GM12878 (cell line): ENCODE data around the gene SNX13. TPM values are rescaled to one million over a fixed set of nuclear protein-coding genes. Genes with fewer than 3 reads are reported as not detected.

Source experiments
- ATAC-seq: fragments of 200-7000 bp; cut with Tn5 transposase; 3 replicates; pipeline ENCODE4 v1.9.1; 2020; ENCODE audit warnings: mild to moderate bottlenecking, moderate library complexity
- BruUV-seq: library from RNA; stranded (reverse); fragments of 400-500 nt; replicated peaks from 2 replicates; lab custom pipeline; 2021; lab: Mats Ljungman, UMichigan
- CTCF ChIA-PET: fragments of 300-600 bp; sonication (Branson Sonifier 250); formaldehyde crosslinking; extraction: SDS; loops from one replicate; lab custom pipeline; 2021; ENCODE audit warnings: inconsistent platforms; lab: Yijun Ruan, JAX
- POLR2A ChIA-PET: fragments of 350-600 bp; formaldehyde crosslinking; extraction: SDS; loops from one replicate; lab custom pipeline; 2021; ENCODE audit warnings: inconsistent platforms; lab: Charles Lee
- RAD21 ChIA-PET: fragments of 300-600 bp; sonication (Branson Sonifier 250); formaldehyde crosslinking; loops from one replicate; lab custom pipeline; 2023; ENCODE audit warnings: antibody characterized with exemption; ENCODE audit not compliant: unreplicated experiment; lab: Charles Lee
- SMC1A ChIA-PET: fragments of 300-600 bp; sonication (Branson Sonifier 250); formaldehyde crosslinking; loops from one replicate; lab custom pipeline; 2023; ENCODE audit not compliant: unreplicated experiment, uncharacterized antibody; lab: Charles Lee
- DNase-seq: peaks from one replicate; pipeline ENCODE4 v3.0.0-alpha.2; 2011; ENCODE audit warnings: low read depth, low spot score
- FAIRE-seq: peaks from 3 replicates; lab custom pipeline; 2011; peaks lifted over from hg19 to GRCh38; lab: Jason Lieb, UNC
- H2AFZ ChIP-seq: 2 replicates; pipeline ENCODE4 v1.6.0; 2011; ENCODE audit warnings: low read depth, low read length, control low read depth; ENCODE audit not compliant: control insufficient read depth
- H3K27ac ChIP-seq: 2 replicates; pipeline ENCODE4 v1.5.1; 2011; ENCODE audit warnings: control low read depth; ENCODE audit not compliant: control insufficient read depth, insufficient read depth
- H3K27me3 ChIP-seq, 2 experiments: replicated peaks in 1 of 2; 2 replicates each; pipeline versions ENCODE4 v1.6.0 to v1.6.1; 2011; ENCODE audit warnings: low read length in 1 of 2; ENCODE audit not compliant: control insufficient read depth in 2 of 2, insufficient read depth in 2 of 2
- H3K36me3 ChIP-seq, 2 experiments: 2 replicates each; pipeline ENCODE4 v1.5.1; 2011; ENCODE audit warnings: low read length in 1 of 2; ENCODE audit not compliant: control insufficient read depth in 2 of 2, insufficient read depth in 2 of 2
- H3K4me1 ChIP-seq: 2 replicates; pipeline ENCODE4 v1.6.1; 2011; ENCODE audit warnings: mild to moderate bottlenecking, low read length, moderate library complexity, mixed read lengths; ENCODE audit not compliant: control insufficient read depth, insufficient read depth
- H3K4me2 ChIP-seq: 2 replicates; pipeline ENCODE4 v1.6.0; 2011; ENCODE audit warnings: control low read depth; ENCODE audit not compliant: control insufficient read depth, insufficient read depth
- H3K4me3 ChIP-seq: fragments of 200-600 bp; sonication (generic); 2 replicates; pipeline ENCODE4 v1.5.1; 2016
- H3K79me2 ChIP-seq: 2 replicates; pipeline ENCODE4 v1.6.0; 2011; ENCODE audit warnings: low read length; ENCODE audit not compliant: control insufficient read depth, insufficient read depth
- H3K9ac ChIP-seq: 2 replicates; pipeline ENCODE4 v1.8.0; 2011; ENCODE audit warnings: low read length, control low read depth, mixed read lengths; ENCODE audit not compliant: control insufficient read depth, insufficient read depth
- H3K9me3 ChIP-seq: replicated peaks from 3 replicates; pipeline ENCODE4 v1.5.1; 2011; ENCODE audit warnings: mild to moderate bottlenecking, low read length; ENCODE audit not compliant: control insufficient read depth, insufficient read depth
- H4K20me1 ChIP-seq: 2 replicates; pipeline ENCODE4 v1.6.0; 2011; ENCODE audit not compliant: control insufficient read depth, insufficient read depth
- EGR1 ChIP-seq, 2 experiments: IDR thresholded peaks; 1 replicate in 1 of 2; 2 replicates in 1 of 2; pipeline ENCODE4 v1.6.1; 2011 to 2012; ENCODE audit warnings: low read depth in 2 of 2, low read length in 2 of 2, borderline replicate concordance in 1 of 2, mild to moderate bottlenecking in 1 of 2, moderate library complexity in 1 of 2
- FOXM1 ChIP-seq: IDR thresholded peaks from 2 replicates; pipeline ENCODE4 v1.6.1; 2012; ENCODE audit warnings: low read depth, mild to moderate bottlenecking, inconsistent platforms, low read length, moderate library complexity
- KDM1A ChIP-seq: fragments of 200-600 bp; sonication (generic); IDR thresholded peaks from 2 replicates; pipeline ENCODE4 v1.6.1; 2016; ENCODE audit warnings: borderline replicate concordance
- MXI1 ChIP-seq: fragments of 150-350 bp; IDR thresholded peaks from 2 replicates; pipeline ENCODE4 v1.6.1; 2011; ENCODE audit warnings: low read depth, mild to moderate bottlenecking, inconsistent platforms, low read length, improper control_type of control experiment
- NBN ChIP-seq: fragments of 450-650 bp; IDR thresholded peaks from 2 replicates; pipeline ENCODE4 v1.6.1; 2016
- POLR2A ChIP-seq: IDR thresholded peaks from 2 replicates; pipeline ENCODE4 v1.6.1; 2011; ENCODE audit warnings: low read depth, mild to moderate bottlenecking, low read length
- POLR2AphosphoS5 ChIP-seq: IDR thresholded peaks from 2 replicates; pipeline ENCODE4 v1.6.1; 2011; ENCODE audit warnings: mild to moderate bottlenecking, low read length, inconsistent platforms
- TARDBP ChIP-seq: IDR thresholded peaks from 2 replicates; pipeline ENCODE4 v1.6.1; 2016; ENCODE audit warnings: borderline replicate concordance
- ZNF274 ChIP-seq: IDR thresholded peaks from one replicate; pipeline ENCODE4 v1.8.0; 2011; ENCODE audit not compliant: insufficient read length, insufficient read depth
- WGBS: methylation state at CpG from one replicate; pipeline ENCODE4 v1.1.6; 2016; ENCODE audit warnings: low lambda C conversion rate; ENCODE audit not compliant: insufficient replicate concordance, insufficient coverage; ENCODE audit errors: missing lambda C conversion rate; 5-methylcytosine and 5-hydroxymethylcytosine counted together
- in situ Hi-C: fragments of 300-500 bp; cut with MboI; formaldehyde crosslinking; loops from 9 replicates; pipeline ENCODE4 v1.14.3; 2018; ENCODE audit warnings: mixed read lengths
- intact Hi-C: fragments of 100-400 bp; cut with micrococcal nuclease; formaldehyde crosslinking; loops from one replicate; pipeline ENCODE4 v1.14.2; 2022; ENCODE audit not compliant: unreplicated experiment
- polyA plus RNA-seq, 11 experiments: library from polyadenylated mRNA; depleted of rRNA in 4 of 11; unstranded in 6 of 11; stranded (reverse) in 5 of 11; fragments of >200 nt; fragmentation: Nextera tagmentation in 4 of 11; fragmentation: Illumina TruSeq in 1 of 11; extraction: Ambion mirVana in 4 of 11; extraction: Trizol in 1 of 11; gene quantifications; 1 replicate in 1 of 11; 2 replicates in 10 of 11; pipeline versions ENCODE4 v1.2.1 to v1.2.3, GENCODE V29; 2011 to 2016; ENCODE audit warnings: inconsistent platforms in 2 of 11, missing spikeins in 2 of 11, low read depth in 1 of 11
- total RNA-seq, 4 experiments: library from RNA; depleted of rRNA in 3 of 4; stranded (reverse); fragments of >200 nt in 3 of 4; fragmentation: Illumina TruSeq in 1 of 4; extraction: Trizol in 1 of 4; gene quantifications; 2 replicates each; pipeline versions ENCODE4 v1.2.1 to v1.2.3, GENCODE V29; 2013 to 2021
- TF ChIP-seq, protein P1 (sequence below): fragments of 450-650 bp; IDR thresholded peaks from 2 replicates; pipeline ENCODE4 v1.6.1; 2016; ENCODE audit warnings: mild to moderate bottlenecking
- TF ChIP-seq, protein P2 (sequence below): fragments of 450-650 bp; IDR thresholded peaks from 2 replicates; pipeline ENCODE4 v1.6.1; 2017; ENCODE audit warnings: antibody characterized with exemption, mild to moderate bottlenecking, moderate library complexity
- TF ChIP-seq, protein P3 (sequence below): fragments of 450-650 bp; IDR thresholded peaks from 2 replicates; pipeline ENCODE4 v1.6.1; 2017; ENCODE audit warnings: low read depth, mild to moderate bottlenecking, moderate library complexity

Gene SNX13
- total and polyA plus RNA-seq, 10 of the 15 experiments (the other 5 are each of a cell fraction or from before 2014, with no cell fraction given): 2.2 to 17.1 (median 11.9) TPM

DNA sequence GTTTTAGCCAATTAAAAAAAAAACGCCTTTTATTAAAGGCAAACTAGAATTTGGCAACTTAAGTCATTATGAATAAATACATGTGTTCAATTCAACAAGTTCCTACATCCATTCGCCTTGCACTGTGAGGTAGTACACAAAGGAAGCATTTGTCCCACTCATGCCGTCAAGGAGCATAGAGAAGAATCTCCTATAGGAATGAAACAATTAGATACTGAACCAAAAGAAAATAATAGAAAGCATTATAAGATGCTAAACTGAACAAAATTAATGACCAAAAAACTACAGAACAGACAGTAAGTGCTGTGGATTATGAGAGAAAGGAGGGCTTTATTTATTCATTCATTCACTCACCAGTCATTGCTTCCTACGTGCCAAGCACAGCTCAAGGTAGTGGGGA lies 42.2 kb downstream of the SNX13 start (continued):
- TF ChIP-seq, protein P1, sequence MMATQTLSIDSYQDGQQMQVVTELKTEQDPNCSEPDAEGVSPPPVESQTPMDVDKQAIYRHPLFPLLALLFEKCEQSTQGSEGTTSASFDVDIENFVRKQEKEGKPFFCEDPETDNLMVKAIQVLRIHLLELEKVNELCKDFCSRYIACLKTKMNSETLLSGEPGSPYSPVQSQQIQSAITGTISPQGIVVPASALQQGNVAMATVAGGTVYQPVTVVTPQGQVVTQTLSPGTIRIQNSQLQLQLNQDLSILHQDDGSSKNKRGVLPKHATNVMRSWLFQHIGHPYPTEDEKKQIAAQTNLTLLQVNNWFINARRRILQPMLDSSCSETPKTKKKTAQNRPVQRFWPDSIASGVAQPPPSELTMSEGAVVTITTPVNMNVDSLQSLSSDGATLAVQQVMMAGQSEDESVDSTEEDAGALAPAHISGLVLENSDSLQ: no peak

DNA sequence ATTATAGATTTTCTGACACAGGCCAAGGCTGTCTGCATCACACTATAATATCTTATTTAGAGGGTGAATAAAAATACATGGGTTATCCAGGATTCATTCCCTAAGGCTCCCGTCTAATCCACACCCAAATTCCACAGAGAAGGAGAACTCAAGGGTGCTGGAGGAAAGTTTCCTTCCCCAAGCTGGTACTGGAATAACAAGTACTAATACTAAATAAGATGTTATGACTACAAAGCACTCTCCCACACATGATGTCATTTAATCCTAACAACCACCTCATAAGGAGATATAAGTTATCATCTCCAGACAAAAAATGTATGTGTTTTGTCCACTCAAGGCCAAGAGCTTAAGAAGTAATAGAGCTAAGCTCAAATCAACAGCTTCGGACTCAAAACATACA lies 53.0 kb downstream of the SNX13 start:
- WGBS: 96% methylated on average over 2 of the region's 2 CpGs
- no peak for FAIRE-seq
- CTCF ChIA-PET: interaction anchor here (1.2 kb wide), 1 partner anchor 10 kb away, joined by 4 read pairs; no protein-coding TSS in a partner anchor

DNA sequence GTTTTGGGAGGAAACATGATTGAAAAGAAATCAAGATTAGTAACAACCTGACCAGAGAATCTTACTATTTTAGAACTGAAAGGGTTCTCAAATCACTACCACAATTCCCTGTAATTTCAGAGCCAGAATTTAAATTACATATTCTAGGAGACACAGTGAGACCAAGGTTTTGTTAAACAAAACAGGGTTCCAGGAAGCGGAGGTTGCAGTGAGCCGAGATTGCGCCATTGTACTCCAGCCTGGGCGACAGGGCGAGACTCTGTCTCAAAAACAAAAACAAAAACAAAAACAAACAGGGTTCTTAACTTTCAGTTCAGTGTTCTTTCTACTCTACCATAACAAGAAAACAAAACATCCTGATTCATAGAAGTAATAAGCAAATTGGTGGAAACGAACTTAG lies 57.6 kb downstream of the SNX13 start:
- FAIRE-seq (no peak), DNase-seq (no peak), ATAC-seq (no peak)
- H3K9ac ChIP-seq: no peak overlapping the region
- no TSS peak for BruUV-seq
- no peaks in the 10 kb centered on the region for H3K27me3 ChIP-seq
- WGBS: 89% methylated on average over 6 of the region's 6 CpGs
- intact Hi-C loops: no loop called here
- RAD21 ChIA-PET: no interaction called here
- H3K9me3 ChIP-seq: no peaks in the 10 kb centered on the region
- SMC1A ChIA-PET: no interaction called here
- H3K4me2 ChIP-seq: no peak overlapping the region
- CTCF ChIA-PET: no interaction called here
- no peak overlapping the region for H2AFZ ChIP-seq
- in situ Hi-C loops: no loop called here
- H3K36me3 ChIP-seq: no peaks in the 10 kb centered on the region; a peak in 1 of 4 replicates
- H3K4me1 ChIP-seq: no peaks in the 10 kb centered on the region
- H4K20me1 ChIP-seq: no peaks in the 10 kb centered on the region
- H3K4me3 ChIP-seq: no peak overlapping the region
- H3K27ac ChIP-seq: no peak overlapping the region
- POLR2A ChIA-PET: no interaction called here
- no peaks in the 10 kb centered on the region for H3K79me2 ChIP-seq
- TF ChIP-seq POLR2A (no peak), FOXM1 (no peak), KDM1A (no peak), EGR1 (IDR thresholded peaks at IDR 0.05; ENCODE audit: borderline replicate concordance in 1 of 2, low read depth in 2 of 2, low read length in 2 of 2) (no peak), ZNF274 (no peak), TARDBP (no peak), NBN (no peak), MXI1 (no peak)
- TF ChIP-seq, protein P2, sequence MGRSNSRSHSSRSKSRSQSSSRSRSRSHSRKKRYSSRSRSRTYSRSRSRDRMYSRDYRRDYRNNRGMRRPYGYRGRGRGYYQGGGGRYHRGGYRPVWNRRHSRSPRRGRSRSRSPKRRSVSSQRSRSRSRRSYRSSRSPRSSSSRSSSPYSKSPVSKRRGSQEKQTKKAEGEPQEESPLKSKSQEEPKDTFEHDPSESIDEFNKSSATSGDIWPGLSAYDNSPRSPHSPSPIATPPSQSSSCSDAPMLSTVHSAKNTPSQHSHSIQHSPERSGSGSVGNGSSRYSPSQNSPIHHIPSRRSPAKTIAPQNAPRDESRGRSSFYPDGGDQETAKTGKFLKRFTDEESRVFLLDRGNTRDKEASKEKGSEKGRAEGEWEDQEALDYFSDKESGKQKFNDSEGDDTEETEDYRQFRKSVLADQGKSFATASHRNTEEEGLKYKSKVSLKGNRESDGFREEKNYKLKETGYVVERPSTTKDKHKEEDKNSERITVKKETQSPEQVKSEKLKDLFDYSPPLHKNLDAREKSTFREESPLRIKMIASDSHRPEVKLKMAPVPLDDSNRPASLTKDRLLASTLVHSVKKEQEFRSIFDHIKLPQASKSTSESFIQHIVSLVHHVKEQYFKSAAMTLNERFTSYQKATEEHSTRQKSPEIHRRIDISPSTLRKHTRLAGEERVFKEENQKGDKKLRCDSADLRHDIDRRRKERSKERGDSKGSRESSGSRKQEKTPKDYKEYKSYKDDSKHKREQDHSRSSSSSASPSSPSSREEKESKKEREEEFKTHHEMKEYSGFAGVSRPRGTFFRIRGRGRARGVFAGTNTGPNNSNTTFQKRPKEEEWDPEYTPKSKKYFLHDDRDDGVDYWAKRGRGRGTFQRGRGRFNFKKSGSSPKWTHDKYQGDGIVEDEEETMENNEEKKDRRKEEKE: no peak
- TF ChIP-seq, protein P3, sequence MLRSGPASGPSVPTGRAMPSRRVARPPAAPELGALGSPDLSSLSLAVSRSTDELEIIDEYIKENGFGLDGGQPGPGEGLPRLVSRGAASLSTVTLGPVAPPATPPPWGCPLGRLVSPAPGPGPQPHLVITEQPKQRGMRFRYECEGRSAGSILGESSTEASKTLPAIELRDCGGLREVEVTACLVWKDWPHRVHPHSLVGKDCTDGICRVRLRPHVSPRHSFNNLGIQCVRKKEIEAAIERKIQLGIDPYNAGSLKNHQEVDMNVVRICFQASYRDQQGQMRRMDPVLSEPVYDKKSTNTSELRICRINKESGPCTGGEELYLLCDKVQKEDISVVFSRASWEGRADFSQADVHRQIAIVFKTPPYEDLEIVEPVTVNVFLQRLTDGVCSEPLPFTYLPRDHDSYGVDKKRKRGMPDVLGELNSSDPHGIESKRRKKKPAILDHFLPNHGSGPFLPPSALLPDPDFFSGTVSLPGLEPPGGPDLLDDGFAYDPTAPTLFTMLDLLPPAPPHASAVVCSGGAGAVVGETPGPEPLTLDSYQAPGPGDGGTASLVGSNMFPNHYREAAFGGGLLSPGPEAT: no peak

More for the DNA sequence above, 53.0 kb downstream of the SNX13 start:
- no peak for ATAC-seq
- Histone ChIP-seq H3K27ac (no peak overlapping the region), H3K4me1 (no peaks in the 10 kb centered on the region), H3K79me2 (no peaks in the 10 kb centered on the region), H3K36me3 (peaks cover 0 to 3% of the 10 kb centered on the region in 2 experiments; a peak in 1 of 4 replicates), H3K4me2 (no peak overlapping the region), H4K20me1 (no peaks in the 10 kb centered on the region), H2AFZ (no peak overlapping the region), H3K4me3 (no peak overlapping the region)
- in situ Hi-C loops: no loop called here
- intact Hi-C loops: no loop called here
- POLR2A ChIA-PET: no interaction called here
- TF ChIP-seq POLR2AphosphoS5: no peak
- TF ChIP-seq, all 136 proteins: peak for 0
- Histone ChIP-seq H3K9me3 (no peaks in the 10 kb centered on the region), H3K9ac (no peak overlapping the region), H3K27me3 (no peaks in the 10 kb centered on the region)
- RAD21 ChIA-PET: no interaction called here
- no peak for DNase-seq
- SMC1A ChIA-PET: interaction anchor here (0.6 to 0.8 kb wide), 2 partner anchors 24 to 267 kb away, joined by 3 read pairs; no protein-coding TSS in a partner anchor
- no TSS peak for BruUV-seq
